Cardiac fibroblast (primary cell): ENCODE measurements around the gene ADAMTS2.

Experiments
- DNase-seq, 2 donors: peaks; one replicate each; pipeline versions ENCODE4 v3.0.0 to v3.0.0-alpha.2; 2010; ENCODE audit warnings: low read depth in 2 of 2
- H3K4me3 ChIP-seq, 2 donors: replicated peaks in 1 of 2; 1 replicate in 1 of 2; 2 replicates in 1 of 2; pipeline ENCODE4 v1.5.1; 2011; ENCODE audit warnings: low read depth in 2 of 2, low read length in 2 of 2, mild to moderate bottlenecking in 2 of 2, moderate library complexity in 1 of 2
- CTCF ChIP-seq: IDR thresholded peaks from one replicate; pipeline ENCODE4 v1.5.1; 2011; ENCODE audit warnings: low read depth, mild to moderate bottlenecking, low read length, inconsistent platforms

The ADAMTS2 gene

GRCh38 chr5:179162351-179163235 is 182.7 kb downstream of the ADAMTS2 start:
- DNase-seq = no peak
- no peak for TF ChIP-seq CTCF
- no peak overlapping the region for H3K4me3 ChIP-seq

- DNase-seq = no peak
- no peak overlapping the region for H3K4me3 ChIP-seq
- TF ChIP-seq CTCF = no peak
These were observed 183.4 kb downstream of the ADAMTS2 start for GRCh38 chr5:179161901-179162300.

GRCh38 chr5:179160584-179160983 is 184.7 kb downstream of the ADAMTS2 start:
- no peak for TF ChIP-seq CTCF
- no peak overlapping the region for H3K4me3 ChIP-seq
- peak in 1 of 2 donors; percentile 27 for DNase-seq

- no peak for TF ChIP-seq CTCF
- H3K4me3 ChIP-seq = no peak overlapping the region
- no peak for DNase-seq
These were observed 186.7 kb downstream of the ADAMTS2 start for GRCh38 chr5:179158556-179158955.

GRCh38 chr5:179154991-179155955 is 190.0 kb downstream of the ADAMTS2 start:
- no peak for TF ChIP-seq CTCF
- no peak for DNase-seq
- H3K4me3 ChIP-seq = no peak overlapping the region

GRCh38 chr5:179154346-179154990 is 190.8 kb downstream of the ADAMTS2 start:
- DNase-seq = no peak
- no peak overlapping the region for H3K4me3 ChIP-seq
- no peak for TF ChIP-seq CTCF
